LoVo (cell line): Measurements from ENCODE around the gene HECW1.
"Not testable (repeated sequence)": the region's sequence is repeated elsewhere in the genome, so short reads cannot be mapped to it uniquely, and the experiment has no call there.

Source experiments
- DNase-seq: peaks from one replicate; pipeline ENCODE4 v3.0.0-alpha.2; 2016; ENCODE audit warnings: low spot score

Gene HECW1

DNA sequence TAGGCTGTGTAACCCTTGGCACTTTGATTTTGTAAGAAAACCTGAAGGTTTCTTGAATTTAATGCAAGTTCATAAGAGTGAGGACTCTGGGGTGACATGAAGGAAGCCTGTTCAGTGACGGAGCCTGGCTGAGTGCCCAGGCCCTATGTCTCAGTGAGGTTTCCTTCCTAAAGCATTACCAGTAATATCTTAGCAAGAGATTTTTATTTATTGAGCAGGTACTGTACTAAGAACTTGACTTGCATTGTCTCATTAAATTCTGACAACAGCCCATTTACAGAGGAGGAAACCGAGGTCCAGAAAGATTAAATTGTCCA, 197.2 kb downstream of the HECW1 start:
- no peak for DNase-seq

DNA sequence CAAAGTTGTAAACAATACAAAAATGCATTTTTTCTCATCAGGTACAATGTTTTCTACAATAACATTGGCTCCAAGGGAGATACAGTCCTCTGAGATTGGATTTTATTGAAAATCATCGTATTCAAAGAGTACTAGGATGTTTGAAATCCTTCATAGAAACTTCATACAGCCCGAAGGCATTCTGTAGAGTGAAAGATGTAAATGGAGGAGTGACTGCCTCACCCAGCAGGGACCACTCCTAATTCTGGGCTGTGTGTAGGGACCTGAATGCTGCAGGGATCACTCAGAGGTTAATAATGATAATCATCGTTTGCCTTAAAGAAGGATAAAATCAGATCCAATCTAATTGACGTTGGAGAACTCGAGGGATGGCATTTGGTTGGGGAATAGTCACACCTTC, 198.6 kb downstream of the HECW1 start:
- DNase-seq = no peak

DNA sequence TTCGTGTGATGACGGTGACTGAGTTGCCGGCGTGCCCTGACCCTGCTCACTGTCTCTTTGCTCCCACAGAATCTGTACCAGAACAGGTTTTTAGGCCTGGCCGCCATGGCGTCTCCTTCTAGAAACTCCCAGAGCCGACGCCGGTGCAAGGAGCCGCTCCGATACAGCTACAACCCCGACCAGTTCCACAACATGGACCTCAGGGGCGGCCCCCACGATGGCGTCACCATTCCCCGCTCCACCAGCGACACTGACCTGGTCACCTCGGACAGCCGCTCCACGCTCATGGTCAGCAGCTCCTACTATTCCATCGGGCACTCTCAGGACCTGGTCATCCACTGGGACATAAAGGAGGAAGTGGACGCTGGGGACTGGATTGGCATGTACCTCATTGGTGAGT, 199.2 kb downstream of the HECW1 start:
- no peak for DNase-seq

DNA sequence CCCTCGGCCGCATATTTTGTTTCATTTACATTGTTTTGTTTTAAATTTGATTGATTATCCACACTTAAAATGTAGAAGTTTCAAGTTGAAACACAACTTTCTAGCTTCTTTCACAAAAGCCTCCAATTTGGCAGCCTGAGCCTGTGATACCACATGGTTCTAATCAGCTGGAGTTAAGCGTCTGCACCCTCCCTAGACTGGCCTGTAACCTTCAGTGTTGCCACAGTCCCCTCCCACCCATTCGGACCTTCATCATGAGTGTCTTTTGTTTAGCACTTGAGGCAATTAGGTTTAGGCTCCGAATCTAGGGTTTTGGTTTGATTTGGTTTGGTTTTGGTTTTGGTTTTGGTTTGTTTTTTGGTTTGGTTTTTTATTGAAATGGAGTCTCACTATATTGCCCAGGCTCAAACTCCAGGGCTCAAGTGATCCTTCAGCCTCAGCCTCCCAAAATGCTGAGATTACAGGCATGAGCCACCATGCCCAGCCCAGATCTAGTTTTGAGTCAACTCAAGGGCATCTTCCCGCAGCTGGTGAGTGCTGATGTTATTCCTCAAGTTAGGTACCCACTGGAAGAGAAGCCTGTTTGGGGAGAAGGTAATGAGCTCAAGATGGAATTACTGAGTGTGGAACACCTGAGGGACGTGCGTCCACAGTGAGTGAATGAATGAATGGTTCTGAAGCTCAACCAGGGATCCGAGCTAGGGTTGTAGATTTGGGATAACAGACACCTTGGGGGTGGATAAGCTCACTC, 201.4 kb downstream of the HECW1 start:
- DNase-seq = no peak

DNA sequence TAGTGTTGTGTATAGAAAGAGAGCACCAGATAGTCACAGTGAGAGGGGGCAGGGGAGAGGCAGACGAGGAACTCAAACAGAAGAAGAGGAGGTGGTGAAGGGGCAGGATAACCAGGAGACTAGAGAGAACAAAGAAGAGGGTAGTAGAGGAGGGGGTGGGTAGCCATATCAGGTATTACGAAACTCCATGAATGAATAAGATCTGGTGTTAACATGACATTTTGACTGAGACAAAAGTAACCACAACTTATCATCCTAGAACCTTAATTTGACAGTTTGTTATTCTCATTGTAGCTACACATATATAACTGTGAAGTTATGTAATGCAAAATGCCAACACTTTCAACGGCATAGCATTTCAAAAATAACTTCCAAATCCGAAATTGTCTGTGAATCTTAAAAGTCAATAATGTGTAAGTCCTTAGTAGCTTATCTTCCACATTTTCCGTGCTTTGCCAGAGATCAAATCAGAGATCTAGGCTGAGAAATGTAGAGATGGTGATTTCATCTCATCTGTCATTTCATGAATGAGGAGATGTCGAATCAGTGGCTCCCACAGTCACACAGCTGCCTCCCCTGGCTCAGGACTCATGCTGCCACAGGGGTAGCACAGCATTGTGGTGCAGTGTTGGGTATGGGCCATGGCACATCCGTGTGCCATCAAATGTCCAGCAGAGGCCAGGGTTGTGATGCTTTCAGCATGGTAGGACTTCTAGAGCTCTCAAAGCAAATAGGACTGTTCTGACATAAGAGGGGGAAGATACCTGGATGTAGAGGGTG, 202.1 kb downstream of the HECW1 start:
- no peak for DNase-seq

DNA sequence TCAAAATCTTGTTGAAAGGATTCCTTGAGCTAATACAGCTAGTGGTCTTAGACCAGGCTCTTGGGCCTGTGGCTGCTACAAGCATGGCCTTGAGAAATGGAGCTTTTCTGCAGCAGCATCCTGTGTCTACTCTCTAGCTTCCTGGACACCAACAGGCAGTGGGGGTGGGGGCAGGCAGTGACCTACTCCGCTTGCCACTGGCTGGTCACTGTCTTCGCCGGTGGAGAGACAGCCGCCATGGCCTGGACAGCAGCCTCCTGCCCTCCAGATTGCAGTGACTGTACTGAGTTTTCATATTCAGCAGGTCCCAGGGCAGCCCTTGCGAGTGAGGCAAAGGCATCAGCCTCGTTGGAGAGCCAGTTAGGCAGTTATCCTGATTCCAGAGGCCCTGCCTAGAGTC, 204.6 kb downstream of the HECW1 start:
- no peak for DNase-seq

DNA sequence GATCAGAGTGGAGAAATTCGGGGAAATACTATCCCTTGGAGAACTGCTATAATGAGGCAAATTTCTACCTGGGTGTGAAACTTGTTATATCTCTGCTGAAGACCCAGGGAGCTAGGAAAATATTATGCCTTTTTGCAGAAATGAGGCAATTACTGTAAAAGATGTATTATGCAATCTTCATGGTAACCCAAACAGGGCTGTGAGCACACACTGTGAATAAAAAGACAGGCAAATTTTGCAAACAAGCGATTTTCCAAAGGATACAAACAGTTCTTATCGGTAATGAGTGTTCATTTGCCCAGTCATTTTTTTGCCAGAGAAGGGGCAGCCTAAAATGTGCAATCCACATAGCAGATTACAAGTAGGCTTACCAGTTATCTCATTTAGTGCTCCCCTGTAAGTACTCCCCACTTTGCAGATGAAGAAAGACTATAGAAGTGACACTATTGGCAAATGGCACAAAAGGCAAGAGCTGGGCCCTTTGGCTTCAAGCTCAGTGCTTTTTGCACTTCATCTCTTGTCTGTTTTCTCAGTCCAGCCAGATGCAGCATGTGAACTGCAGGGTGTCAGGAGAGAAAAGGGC, 205.8 kb downstream of the HECW1 start:
- DNase-seq = no peak

DNA sequence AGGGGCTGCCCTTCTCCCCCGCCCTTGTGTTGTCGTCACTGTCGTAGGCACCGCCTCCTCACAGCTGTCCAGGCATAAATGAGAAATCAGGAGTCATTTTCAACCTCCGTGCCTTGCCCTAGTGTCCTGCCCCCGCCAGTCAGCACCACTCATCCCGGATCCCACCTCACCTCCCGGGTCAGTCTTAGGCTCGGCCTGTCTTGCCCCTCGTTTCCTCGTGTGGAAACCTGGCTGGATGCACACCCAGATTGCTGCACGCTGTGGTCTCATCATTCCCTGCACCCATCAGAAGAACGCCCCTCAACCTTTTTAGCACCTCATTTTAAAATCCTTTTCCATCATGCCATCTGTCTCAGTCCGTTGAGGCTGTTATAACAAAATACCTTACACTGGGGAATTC, 213.1 kb downstream of the HECW1 start:
- no peak for DNase-seq

DNA sequence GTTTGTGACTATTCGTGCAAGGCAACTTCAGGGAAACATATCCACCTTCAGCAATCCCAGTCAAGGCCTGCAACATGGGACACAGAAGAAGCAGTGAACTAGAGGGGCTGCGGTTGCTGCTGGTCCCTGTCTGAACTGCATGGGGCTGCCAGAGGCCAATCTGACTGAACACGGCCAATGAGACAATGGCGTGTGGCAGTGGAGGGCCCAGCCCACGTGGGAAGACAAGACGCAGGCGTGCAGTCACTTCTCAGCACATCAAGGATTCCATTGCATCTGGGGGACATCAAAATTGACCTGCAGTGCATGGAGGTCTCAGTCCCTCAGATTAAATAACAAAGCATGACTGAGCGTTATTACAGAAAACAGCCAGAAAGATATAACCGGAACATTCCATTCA, 215.9 kb downstream of the HECW1 start:
- DNase-seq = no peak

DNA sequence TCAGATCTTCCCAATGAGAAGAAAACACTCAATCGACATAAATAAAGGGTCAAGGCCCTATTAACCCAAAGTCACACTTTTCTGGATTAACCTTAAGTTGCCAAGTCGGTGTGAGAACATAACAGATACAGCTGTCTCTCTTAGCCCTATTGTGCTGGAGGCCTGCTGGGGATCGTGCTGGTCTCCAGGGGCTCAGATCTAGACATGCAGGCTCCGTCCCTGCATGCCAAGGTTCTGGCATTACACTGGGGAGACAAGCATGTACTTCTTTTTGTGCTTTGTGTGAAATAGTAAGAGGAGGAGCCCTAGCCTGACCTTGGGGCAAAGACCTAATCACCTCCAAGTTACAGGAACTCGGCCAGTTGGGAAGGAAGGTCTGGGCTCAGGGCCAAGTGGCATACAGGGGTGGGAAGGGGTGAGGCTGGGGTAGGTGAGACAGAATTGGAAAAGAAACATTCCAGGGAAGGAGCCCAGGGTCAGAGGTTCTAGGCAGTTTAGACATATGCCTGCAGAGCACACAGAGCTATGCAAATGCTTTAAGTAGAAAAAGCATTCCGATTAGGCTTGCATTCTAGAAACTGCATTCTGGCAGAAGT, 216.4 kb downstream of the HECW1 start:
- DNase-seq = no peak

DNA sequence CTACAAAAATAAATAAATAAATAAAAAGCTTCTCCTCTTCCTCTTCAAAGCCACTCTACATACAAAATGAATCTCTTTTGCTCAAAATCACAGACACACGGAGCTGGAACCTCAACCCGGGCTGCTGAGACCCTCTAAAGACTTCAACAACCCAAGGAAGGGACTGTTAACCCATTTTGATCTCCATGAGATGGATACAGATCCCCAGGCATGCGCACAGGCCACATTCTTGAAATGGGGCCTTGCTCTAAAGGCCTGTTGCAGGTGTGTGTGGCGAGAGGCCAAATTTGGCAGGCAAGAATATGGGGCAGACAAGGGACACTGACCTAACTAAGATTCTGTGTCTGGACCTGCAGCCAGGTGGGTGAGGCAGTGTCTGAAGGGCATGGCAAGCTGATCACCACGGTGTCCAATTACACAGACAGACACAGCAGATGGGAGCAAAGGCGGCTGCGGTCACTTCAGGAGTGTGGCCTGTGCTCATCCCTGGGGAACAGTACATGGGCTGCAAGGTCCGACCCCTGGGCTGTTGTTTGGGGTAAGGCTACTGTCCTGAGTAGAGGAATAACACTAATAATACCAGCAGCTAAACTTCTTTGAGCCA, 219.8 kb downstream of the HECW1 start:
- no peak for DNase-seq

DNA sequence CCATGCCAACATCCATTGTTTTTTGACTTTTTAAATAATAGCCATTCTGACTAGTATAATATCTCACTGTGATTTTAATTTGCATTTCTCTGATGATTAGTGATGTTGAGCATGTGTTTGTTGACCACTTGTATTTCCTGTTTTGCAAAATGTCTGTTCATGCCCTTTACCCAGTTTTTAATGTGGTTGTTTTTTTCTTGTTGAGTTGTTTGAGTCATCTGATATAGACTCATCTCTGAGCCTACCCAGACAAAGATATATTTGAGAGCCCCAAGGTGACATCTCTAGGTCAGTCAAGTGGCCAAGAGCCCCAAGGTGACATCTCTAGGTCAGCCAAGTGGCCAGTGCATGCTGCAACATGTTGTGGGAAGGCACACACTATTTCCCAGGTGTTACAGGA, 224.7 kb downstream of the HECW1 start:
- DNase-seq = no peak

DNA sequence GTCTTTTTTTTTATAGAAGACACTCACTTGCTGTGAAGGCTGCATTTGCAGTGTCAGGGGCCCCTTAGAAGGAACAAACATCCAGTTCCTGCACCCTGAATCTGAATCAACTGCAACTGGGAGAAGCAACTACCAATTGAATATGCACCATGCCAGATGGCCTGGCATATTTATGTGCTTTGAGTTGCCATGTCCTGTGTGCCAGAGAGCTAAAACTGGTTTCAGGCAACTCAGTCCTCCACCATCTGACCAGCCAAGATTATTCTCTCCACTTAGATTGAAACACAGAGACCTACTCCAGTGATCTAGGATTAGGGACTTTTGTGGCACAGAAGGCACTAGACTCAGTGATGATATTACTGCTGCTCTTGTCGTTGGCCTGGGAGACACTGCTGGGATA, 225.4 kb downstream of the HECW1 start:
- DNase-seq = no peak

DNA sequence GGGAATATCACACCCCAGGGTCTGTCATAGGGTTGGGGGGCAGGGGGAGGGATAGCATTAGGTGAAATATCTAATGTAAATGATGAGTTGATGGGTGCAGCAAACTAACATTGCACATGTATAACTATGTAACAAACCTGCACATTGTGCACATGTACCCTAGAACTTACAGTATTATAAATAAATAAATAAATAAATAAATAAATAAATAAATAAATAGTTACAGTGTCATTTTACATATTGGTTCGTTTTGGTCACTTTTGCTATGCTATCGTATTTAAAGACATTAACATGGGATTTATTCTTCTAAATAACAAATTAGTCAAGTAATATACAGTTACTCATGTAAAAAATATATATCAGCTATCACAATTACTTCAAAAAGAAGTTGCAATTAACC, 228.7 kb downstream of the HECW1 start:
- DNase-seq = no peak

DNA sequence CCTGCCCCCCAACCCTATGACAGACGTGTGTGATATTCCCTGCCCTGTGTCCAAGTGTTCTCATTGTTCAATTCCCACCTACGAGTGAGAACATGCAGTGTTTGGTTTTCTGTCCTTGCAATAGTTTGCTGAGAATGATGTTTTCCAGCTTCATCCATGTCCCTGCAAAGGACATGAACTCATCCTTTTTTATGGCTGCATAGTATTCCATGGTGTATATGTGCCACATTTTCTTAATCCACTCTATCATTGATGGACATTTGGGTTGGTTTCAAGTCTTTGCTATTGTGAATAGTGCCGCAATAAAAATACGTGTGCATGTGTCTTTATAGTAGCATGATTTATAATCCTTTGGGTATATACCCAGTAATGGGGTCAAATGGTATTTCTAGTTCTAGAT, 231.0 kb downstream of the HECW1 start:
- DNase-seq = not testable (repeated sequence)

DNA sequence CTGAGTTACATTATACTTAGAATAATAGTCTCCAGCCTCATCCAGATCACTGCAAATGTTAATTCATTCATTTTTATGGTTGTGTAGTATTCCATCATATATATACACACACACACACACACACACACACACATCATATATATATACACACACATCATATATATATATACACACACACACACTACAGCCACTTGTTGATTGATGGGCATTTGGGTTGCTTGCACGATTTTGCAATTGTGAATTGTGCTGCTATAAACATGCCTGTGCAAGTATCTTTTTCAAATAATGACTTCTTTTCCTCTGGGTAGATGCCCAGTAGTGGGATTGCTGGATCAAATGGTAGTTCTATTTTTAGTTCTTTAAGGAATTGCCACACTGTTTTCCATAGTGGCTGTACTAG, 233.2 kb downstream of the HECW1 start:
- DNase-seq = not testable (repeated sequence)

DNA sequence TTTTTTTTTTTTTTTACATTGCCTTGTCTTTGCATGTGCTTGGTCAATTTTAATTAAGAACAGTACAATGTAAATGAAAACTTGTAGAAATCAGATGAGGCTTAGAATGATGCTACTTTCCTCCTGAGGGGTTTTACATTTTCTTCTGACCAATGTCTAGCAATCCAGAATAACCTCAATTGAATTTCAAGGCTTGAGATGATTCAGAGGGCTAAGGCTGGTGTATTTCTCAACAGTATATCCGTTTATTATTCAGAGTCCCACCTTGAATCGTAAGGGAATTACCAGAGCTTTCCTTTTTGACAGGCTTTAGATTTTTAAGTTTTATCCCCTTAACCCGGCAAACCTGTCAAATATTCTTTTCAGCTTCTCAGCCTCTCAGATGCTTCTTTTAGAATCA, 239.2 kb downstream of the HECW1 start:
- DNase-seq = no peak

DNA sequence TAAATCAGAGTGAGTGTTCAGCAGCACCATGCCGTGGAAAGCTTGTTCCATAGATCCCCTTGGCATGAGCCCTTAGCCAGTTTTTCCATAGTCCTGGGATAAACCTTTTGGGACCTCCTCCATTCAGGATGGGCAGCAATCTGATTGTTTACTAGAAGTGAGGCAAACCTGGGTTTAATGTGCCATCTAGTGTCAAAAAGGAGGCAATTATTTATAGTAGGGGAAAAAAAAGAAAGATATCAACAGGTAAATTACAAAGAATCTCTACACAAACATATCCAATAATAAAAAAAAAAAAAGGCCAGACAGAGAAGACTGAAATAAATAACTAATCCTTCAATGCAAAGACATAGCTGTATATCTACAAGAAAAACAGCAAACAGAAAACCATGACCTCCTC, 241.5 kb downstream of the HECW1 start:
- DNase-seq = no peak

DNA sequence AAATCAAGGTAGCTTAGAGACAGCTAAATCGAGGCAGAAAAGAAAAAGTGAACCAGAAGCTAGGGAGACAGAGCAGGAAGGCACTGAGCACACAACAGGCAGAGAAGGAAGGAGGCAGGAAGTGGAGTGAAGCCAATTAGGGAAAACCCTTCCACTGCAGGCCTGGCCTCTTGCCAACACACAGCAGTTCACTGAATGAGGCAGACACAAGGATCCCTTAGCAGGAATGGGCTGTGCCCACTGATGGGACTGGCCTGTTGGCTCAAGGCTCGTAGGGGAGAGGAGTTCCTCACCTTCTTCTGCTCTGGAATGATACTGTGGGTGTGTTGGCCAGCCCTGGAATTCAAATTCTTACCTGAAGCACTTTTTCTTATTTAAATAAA, 250.2 kb downstream of the HECW1 start:
- DNase-seq = peak; percentile 18

DNA sequence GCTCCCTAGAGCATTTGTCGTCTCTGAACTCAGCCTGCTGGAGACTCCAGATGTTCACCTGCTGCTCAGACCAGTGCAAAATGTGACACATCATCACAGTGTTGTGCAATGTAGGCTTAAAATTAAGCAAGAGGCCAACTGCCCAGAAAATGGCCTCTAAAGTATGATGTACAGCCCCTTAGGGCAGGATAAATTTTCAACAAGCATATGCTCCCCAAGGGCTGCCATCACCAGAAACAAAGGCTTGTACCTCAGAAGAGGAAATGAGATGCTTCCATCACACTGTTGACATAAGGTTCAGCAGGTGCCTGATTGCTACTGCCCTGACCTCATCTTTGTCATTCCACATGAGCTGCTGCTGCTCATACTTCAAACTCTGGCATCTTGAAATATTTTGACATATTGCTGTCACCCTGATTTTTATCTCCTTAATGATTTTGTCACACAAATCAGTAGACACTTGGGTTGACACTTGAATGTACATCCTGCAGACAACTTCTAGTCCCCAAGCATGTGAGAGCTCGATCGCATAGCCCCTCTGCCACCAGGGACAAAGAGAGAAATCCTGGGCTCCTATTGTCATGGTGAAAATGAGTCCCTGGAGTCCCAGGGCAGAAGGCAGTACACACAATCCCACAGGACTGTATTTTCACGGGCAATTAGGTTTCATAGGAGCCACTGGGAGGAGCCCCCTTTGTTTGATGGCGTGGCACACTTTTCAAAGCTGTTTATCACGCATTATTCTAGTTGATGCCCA, 250.8 kb downstream of the HECW1 start:
- DNase-seq = no peak

DNA sequence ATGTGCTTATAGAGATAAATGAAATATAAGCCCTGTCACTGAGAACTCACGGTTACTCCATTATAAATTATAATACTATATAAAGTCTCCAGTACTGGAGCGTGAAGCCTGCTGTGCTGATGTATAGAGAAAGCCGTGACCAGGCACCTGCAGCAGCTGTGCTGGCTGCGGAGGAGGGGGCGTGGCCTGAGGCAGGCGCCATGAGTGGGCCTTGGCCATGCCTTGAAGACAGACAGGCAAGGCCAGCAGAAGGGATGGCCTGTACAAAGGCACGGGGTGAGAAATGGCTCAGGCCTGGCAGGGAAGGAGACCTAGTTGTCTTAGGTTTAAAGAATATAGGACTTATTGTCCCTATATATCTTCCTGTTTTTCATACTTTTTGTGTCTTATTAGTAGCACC, 251.9 kb downstream of the HECW1 start:
- DNase-seq = no peak
